ENCODE data around the gene ZFP1. TPM values are rescaled to one million over a fixed set of nuclear protein-coding genes. Genes with fewer than 3 reads are reported as not detected.
"Not testable (repeated sequence)": the region's sequence is repeated elsewhere in the genome, so short reads cannot be mapped to it uniquely, and the experiment has no call there.

The ZFP1 gene
- total RNA-seq, 4 donors from 2014 or later, result 4.8 to 8.7 (median 6.5) TPM

GRCh38 chr16:75121949-75122568 is 26.3 kb upstream of the ZFP1 start:
- no peak for TF ChIP-seq POLR2A (IDR thresholded peaks at IDR 0.05)
- TF ChIP-seq, protein P1, sequence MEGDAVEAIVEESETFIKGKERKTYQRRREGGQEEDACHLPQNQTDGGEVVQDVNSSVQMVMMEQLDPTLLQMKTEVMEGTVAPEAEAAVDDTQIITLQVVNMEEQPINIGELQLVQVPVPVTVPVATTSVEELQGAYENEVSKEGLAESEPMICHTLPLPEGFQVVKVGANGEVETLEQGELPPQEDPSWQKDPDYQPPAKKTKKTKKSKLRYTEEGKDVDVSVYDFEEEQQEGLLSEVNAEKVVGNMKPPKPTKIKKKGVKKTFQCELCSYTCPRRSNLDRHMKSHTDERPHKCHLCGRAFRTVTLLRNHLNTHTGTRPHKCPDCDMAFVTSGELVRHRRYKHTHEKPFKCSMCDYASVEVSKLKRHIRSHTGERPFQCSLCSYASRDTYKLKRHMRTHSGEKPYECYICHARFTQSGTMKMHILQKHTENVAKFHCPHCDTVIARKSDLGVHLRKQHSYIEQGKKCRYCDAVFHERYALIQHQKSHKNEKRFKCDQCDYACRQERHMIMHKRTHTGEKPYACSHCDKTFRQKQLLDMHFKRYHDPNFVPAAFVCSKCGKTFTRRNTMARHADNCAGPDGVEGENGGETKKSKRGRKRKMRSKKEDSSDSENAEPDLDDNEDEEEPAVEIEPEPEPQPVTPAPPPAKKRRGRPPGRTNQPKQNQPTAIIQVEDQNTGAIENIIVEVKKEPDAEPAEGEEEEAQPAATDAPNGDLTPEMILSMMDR (IDR thresholded peaks at IDR 0.05), result no peak
- 96 to 97% methylated on average over 6 of the region's 6 CpGs for WGBS, 2 donors
- no peak overlapping the region for H3K4me3 ChIP-seq (ENCODE audit: low read depth, poor library complexity, severe bottlenecking)
- intact Hi-C loops (cut with DNase I; ENCODE audit: low total_unique reads), result no loop called here
- peak in 1 of 2 donors; percentile 6 for DNase-seq (ENCODE audit: low spot score in 2 of 2)

- TF ChIP-seq POLR2A (IDR thresholded peaks at IDR 0.05), result no peak
- TF ChIP-seq, protein P1 (IDR thresholded peaks at IDR 0.05), result no peak
- WGBS, 2 donors, result 88 to 96% methylated on average over 1 of the region's 1 CpG
- no peak for DNase-seq (ENCODE audit: low spot score in 2 of 2)
- intact Hi-C loops (cut with DNase I; ENCODE audit: low total_unique reads), result no loop called here
- no peak overlapping the region for H3K4me3 ChIP-seq (ENCODE audit: low read depth, poor library complexity, severe bottlenecking)
These were observed 25.7 kb upstream of the ZFP1 start for GRCh38 chr16:75122609-75123008.

DNA sequence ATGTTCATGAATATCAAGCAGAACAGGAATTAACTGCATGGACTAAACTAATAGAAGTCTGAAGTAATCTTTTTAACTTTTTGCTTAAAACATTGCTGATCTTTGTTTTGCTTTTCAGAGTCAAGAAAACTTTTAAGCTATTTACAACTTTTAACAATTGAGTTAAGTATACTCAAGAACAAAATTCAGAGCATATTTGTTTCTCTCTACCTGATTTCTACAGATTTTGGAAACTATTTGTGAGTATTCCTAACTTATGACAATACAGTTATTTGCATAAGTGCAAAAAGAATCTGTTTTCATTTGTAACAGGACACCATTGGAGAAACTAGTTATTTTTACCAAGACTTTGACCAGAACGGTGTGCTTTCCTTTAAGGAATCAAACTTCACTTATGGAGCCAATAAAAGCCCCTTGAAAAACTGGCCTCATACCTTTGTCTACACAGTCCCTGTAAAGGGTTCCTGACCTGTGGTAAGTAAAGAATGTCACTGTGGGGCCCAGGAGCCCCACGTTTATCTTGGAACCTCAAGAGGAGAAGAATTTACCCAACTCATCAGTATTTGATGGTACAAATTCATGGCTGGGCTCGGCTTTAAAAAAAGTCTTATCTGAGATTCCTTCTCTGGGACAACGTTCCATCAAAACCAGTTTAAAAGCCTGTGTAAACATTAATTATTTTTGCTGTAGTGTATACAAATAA is 20.5 kb upstream of the ZFP1 start:
- intact Hi-C loops (cut with DNase I; ENCODE audit: low total_unique reads), result no loop called here
- TF ChIP-seq POLR2A (IDR thresholded peaks at IDR 0.05), result no peak
- DNase-seq (ENCODE audit: low spot score in 2 of 2), result no peak
- WGBS, 2 donors, result 68 to 71% methylated on average over 4 of the region's 4 CpGs
- no peak overlapping the region for H3K4me3 ChIP-seq (ENCODE audit: low read depth, poor library complexity, severe bottlenecking)

- DNase-seq (ENCODE audit: low spot score in 2 of 2); intact Hi-C loops (cut with DNase I; ENCODE audit: low total_unique reads); H3K4me3 ChIP-seq (ENCODE audit: low read depth, poor library complexity, severe bottlenecking): not testable (repeated sequence)
- 74 to 75% methylated on average over 5 of the region's 5 CpGs for WGBS, 2 donors
These were observed 18.7 kb upstream of the ZFP1 start for GRCh38 chr16:75129421-75130149.

GRCh38 chr16:75130150-75130771 is 18.1 kb upstream of the ZFP1 start:
- no peak overlapping the region for H3K4me3 ChIP-seq (ENCODE audit: low read depth, poor library complexity, severe bottlenecking)
- no peak for DNase-seq (ENCODE audit: low spot score in 2 of 2)
- 85 to 86% methylated on average over 9 of the region's 9 CpGs for WGBS, 2 donors
- TF ChIP-seq, protein P1 (IDR thresholded peaks at IDR 0.05), result no peak
- no peak for TF ChIP-seq POLR2A (IDR thresholded peaks at IDR 0.05)
- intact Hi-C loops (cut with DNase I; ENCODE audit: low total_unique reads), result no loop called here

DNA sequence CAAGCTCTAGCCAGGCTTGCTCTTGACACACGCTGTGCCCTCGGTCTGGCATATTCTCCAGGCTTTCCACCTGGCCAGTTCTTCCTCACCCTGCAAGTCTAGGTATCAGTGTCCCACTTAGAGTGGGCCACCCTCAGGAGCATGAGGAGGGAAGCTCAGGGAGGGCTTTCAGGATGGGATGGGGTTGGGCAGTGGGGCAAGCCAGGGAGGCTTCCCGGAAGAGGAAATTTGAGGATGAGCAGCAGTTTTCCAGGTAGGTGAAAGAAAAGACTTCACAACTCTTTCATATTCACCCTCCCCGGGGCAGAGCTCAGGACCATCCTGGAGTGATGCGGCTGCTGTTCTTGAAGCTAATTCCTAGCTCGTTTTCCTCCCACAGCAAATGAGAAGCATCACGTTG is 17.2 kb upstream of the ZFP1 start:
- 69 to 80% methylated on average over 7 of the region's 7 CpGs for WGBS, 2 donors

More for the DNA sequence above, 17.2 kb upstream of the ZFP1 start:
- H3K4me3 ChIP-seq (ENCODE audit: low read depth, poor library complexity, severe bottlenecking), result no peak overlapping the region
- no peak for DNase-seq (ENCODE audit: low spot score in 2 of 2)
- TF ChIP-seq, protein P1 (IDR thresholded peaks at IDR 0.05), result no peak
- no peak for TF ChIP-seq POLR2A (IDR thresholded peaks at IDR 0.05)
- intact Hi-C loops (cut with DNase I; ENCODE audit: low total_unique reads), result no loop called here

Measured in lower leg skin (tissue), 4 donors.